Measurements from ENCODE around the gene BCKDHA. TPM values are rescaled to one million over a fixed set of nuclear protein-coding genes. Genes with fewer than 3 reads are reported as not detected.
"Not testable (repeated sequence)": the region's sequence is repeated elsewhere in the genome, so short reads cannot be mapped to it uniquely, and the experiment has no call there.

BCKDHA gene
- total and polyA plus RNA-seq, 2 experiments from 2014 or later: 30.3 to 39.6 TPM

DNA sequence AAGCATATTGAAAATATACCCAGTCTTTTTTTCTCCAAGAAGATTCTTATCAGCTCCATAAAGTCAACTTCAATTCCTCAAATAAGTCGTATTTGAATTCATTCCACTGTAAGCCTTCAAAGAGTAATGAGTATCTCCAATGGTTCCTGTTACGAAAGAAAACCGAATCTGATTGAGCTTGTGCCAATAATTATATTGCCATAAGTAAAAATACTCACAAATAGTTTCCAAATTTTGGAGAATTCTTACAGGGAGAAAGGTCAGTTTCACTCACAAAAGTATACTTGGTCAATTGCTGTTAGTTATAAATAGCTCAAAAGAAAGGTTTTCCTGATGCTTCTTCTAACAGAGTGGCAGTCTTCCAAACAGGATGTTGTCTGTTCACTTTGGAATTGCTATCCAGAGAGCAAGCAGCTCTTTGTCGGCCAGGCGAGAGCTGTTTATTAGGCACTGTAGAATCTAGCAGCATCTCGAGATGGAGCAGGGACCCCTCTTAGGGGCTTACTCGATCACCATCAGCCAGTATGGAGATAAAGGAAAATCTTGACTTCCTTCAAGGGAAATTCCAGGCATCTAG is 58.8 kb downstream of the BCKDHA start:
- DNase-seq (ENCODE audit: low spot score): no peak

DNA sequence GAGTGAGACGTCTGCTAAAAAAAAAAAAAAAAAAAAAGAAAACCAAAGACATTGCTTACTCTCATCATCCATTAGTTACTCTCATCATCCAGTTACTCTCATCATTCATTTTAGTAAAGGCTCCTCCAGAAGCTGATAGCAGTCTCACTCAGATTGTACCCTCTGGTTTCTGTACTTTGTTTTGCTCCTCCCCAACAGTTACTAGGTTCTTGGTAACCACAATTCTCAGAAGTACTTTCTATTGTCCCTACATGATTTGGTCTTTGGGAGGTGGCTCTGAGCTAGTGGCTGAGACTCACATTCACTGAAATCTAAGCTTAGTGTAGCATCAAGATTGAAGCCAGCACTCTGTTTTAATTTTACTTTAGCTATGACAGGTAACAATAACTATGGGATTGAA is 59.6 kb downstream of the BCKDHA start:
- H3K9me2 ChIP-seq (replicated peaks; ENCODE audit: insufficient read depth): no peaks in the 10 kb centered on the region
- H3K27ac ChIP-seq: no peak overlapping the region
- no peaks in the 10 kb centered on the region for H3K36me3 ChIP-seq (replicated peaks; ENCODE audit: insufficient read depth, low read depth)
- H3K9me3 ChIP-seq (ENCODE audit: low read depth): no peaks in the 10 kb centered on the region
- H3K79me2 ChIP-seq: no peaks in the 10 kb centered on the region
- no peak for TF ChIP-seq CTCF (IDR thresholded peaks at IDR 0.05; ENCODE audit: poor library complexity)
- TF ChIP-seq EZH2phosphoT487 (IDR thresholded peaks at IDR 0.05; ENCODE audit: low read depth, severe bottlenecking, unreplicated experiment): no peak
- TF ChIP-seq EZH2 (IDR thresholded peaks at IDR 0.05; ENCODE audit: borderline replicate concordance): no peak
- H2AFZ ChIP-seq: no peak overlapping the region
- WGBS (ENCODE audit: low lambda C conversion rate, missing lambda C conversion rate): 71% methylated on average over 1 of the region's 1 CpG
- DNase-seq (ENCODE audit: low spot score): no peak
- no peaks in the 10 kb centered on the region for H4K20me1 ChIP-seq (ENCODE audit: insufficient read depth, poor library complexity, severe bottlenecking)
- H3K4me3 ChIP-seq: no peak overlapping the region
- no peaks in the 10 kb centered on the region for H3K27me3 ChIP-seq
- H3K4me1 ChIP-seq (ENCODE audit: insufficient read depth): no peaks in the 10 kb centered on the region
- H3K4me2 ChIP-seq: no peak overlapping the region

More for the DNA sequence above, 58.8 kb downstream of the BCKDHA start:
- H2AFZ ChIP-seq: no peak overlapping the region
- no peaks in the 10 kb centered on the region for H3K9me3 ChIP-seq (ENCODE audit: low read depth)
- no peaks in the 10 kb centered on the region for H3K36me3 ChIP-seq (replicated peaks; ENCODE audit: insufficient read depth, low read depth)
- H3K4me3 ChIP-seq: no peak overlapping the region
- no peak for TF ChIP-seq EZH2phosphoT487 (IDR thresholded peaks at IDR 0.05; ENCODE audit: low read depth, severe bottlenecking, unreplicated experiment)
- TF ChIP-seq EZH2 (IDR thresholded peaks at IDR 0.05; ENCODE audit: borderline replicate concordance): no peak
- TF ChIP-seq CTCF (IDR thresholded peaks at IDR 0.05; ENCODE audit: poor library complexity): no peak
- H3K27me3 ChIP-seq: no peaks in the 10 kb centered on the region
- no peaks in the 10 kb centered on the region for H4K20me1 ChIP-seq (ENCODE audit: insufficient read depth, poor library complexity, severe bottlenecking)
- no peaks in the 10 kb centered on the region for H3K79me2 ChIP-seq
- no peak overlapping the region for H3K27ac ChIP-seq
- H3K4me1 ChIP-seq (ENCODE audit: insufficient read depth): no peaks in the 10 kb centered on the region
- H3K4me2 ChIP-seq: no peak overlapping the region
- WGBS (ENCODE audit: low lambda C conversion rate, missing lambda C conversion rate): 62% methylated on average over 7 of the region's 7 CpGs
- H3K9me2 ChIP-seq (replicated peaks; ENCODE audit: insufficient read depth): no peaks in the 10 kb centered on the region

DNA sequence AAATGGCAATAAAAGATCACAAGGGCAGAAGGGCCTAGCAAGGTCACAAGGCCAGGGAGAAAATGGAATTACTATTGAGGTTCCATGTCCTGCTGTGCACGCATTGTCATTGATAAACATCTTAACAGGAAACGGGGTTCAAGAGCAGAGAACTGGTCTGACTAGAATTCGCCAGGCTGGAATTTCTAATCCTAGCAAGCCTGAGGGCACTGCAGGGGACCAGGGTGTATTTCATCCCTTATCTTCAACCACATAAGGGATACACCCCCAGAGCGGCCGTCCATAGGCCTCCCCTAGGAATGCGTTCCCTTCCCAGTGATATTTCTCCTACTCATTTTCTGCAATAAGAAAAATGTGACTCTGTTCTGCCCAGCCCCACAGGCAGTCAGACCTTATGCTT is 64.9 kb downstream of the BCKDHA start:
- no peaks in the 10 kb centered on the region for H3K4me1 ChIP-seq (ENCODE audit: insufficient read depth)
- H3K4me2 ChIP-seq: no peak overlapping the region
- H4K20me1 ChIP-seq (ENCODE audit: insufficient read depth, poor library complexity, severe bottlenecking): no peaks in the 10 kb centered on the region
- H3K36me3 ChIP-seq (replicated peaks; ENCODE audit: insufficient read depth, low read depth): no peaks in the 10 kb centered on the region
- 73% methylated on average over 6 of the region's 6 CpGs for WGBS (ENCODE audit: low lambda C conversion rate, missing lambda C conversion rate)
- H3K27ac ChIP-seq: no peak overlapping the region
- no peaks in the 10 kb centered on the region for H3K27me3 ChIP-seq
- no peaks in the 10 kb centered on the region for H3K9me2 ChIP-seq (replicated peaks; ENCODE audit: insufficient read depth)
- no peak for DNase-seq (ENCODE audit: low spot score)
- H3K79me2 ChIP-seq: no peaks in the 10 kb centered on the region
- H3K4me3 ChIP-seq: no peak overlapping the region
- H3K9me3 ChIP-seq (ENCODE audit: low read depth): no peaks in the 10 kb centered on the region
- TF ChIP-seq CTCF (IDR thresholded peaks at IDR 0.05; ENCODE audit: poor library complexity) (no peak), EZH2phosphoT487 (IDR thresholded peaks at IDR 0.05; ENCODE audit: low read depth, severe bottlenecking, unreplicated experiment) (no peak), EZH2 (IDR thresholded peaks at IDR 0.05; ENCODE audit: borderline replicate concordance) (no peak)
- H2AFZ ChIP-seq: no peak overlapping the region

- H3K9me3 ChIP-seq (ENCODE audit: low read depth); H4K20me1 ChIP-seq (ENCODE audit: insufficient read depth, poor library complexity, severe bottlenecking); H3K9me2 ChIP-seq (replicated peaks; ENCODE audit: insufficient read depth); H3K79me2 ChIP-seq; H3K4me2 ChIP-seq; H3K36me3 ChIP-seq (replicated peaks; ENCODE audit: insufficient read depth, low read depth); H3K27me3 ChIP-seq; H2AFZ ChIP-seq; H3K4me1 ChIP-seq (ENCODE audit: insufficient read depth); H3K4me3 ChIP-seq; DNase-seq (ENCODE audit: low spot score); H3K27ac ChIP-seq: not testable (repeated sequence)
- 82% methylated on average over 22 of the region's 22 CpGs for WGBS (ENCODE audit: low lambda C conversion rate, missing lambda C conversion rate)
These were observed 65.9 kb downstream of the BCKDHA start for GRCh38 chr19:41463257-41464256.

Data from hepatocyte (in vitro differentiated cells).